PC-9 (cell line): Measurements from ENCODE around the gene LSM12. TPM values are rescaled to one million over a fixed set of nuclear protein-coding genes. Genes with fewer than 3 reads are reported as not detected.

Experiments used
- BruUV-seq: library from RNA; stranded (reverse); fragments of 400-500 nt; replicated peaks from 2 replicates; lab custom pipeline; 2021; lab: Mats Ljungman, UMichigan
- CTCF ChIA-PET: fragments of 300-600 bp; sonication (Branson Sonifier 250); formaldehyde crosslinking; loops from one replicate; lab custom pipeline; 2022; ENCODE audit warnings: antibody characterized with exemption; lab: Charles Lee
- POLR2A ChIA-PET: fragments of 300-600 bp; sonication (Branson Sonifier 250); formaldehyde crosslinking; loops from one replicate; lab custom pipeline; 2022; ENCODE audit warnings: antibody characterized with exemption; ENCODE audit not compliant: unreplicated experiment; lab: Charles Lee
- DNase-seq, 2 experiments: peaks; one replicate each; pipeline versions ENCODE4 v3.0.0 to v3.0.0-alpha.2; 2015 to 2022; ENCODE audit warnings: mixed read lengths in 1 of 2
- H2AFZ ChIP-seq: fragments of 200-600 bp; sonication (generic); 2 replicates; pipeline ENCODE4 v1.8.1; 2017; ENCODE audit warnings: antibody characterized with exemption
- H3F3A ChIP-seq: fragments of 200-600 bp; sonication (generic); 2 replicates; pipeline ENCODE4 v1.8.1; 2017; ENCODE audit warnings: antibody characterized with exemption, mild to moderate bottlenecking, low read depth; ENCODE audit not compliant: insufficient read depth
- H3K27ac ChIP-seq: fragments of 200-600 bp; sonication (generic); 2 replicates; pipeline ENCODE4 v1.6.1; 2016; ENCODE audit warnings: mixed run types
- H3K27me3 ChIP-seq: fragments of 200-600 bp; sonication (generic); 2 replicates; pipeline ENCODE4 v1.6.1; 2016; ENCODE audit warnings: low read depth, mixed run types; ENCODE audit not compliant: insufficient read depth
- H3K36me3 ChIP-seq: fragments of 200-600 bp; sonication (generic); 2 replicates; pipeline ENCODE4 v1.6.1; 2016; ENCODE audit warnings: low read depth, mixed run types
- H3K4me1 ChIP-seq: fragments of 200-600 bp; sonication (generic); replicated peaks from 2 replicates; pipeline ENCODE4 v1.6.1; 2016; ENCODE audit warnings: mixed run types; ENCODE audit not compliant: insufficient read depth
- H3K4me2 ChIP-seq: fragments of 200-600 bp; sonication (generic); 2 replicates; pipeline ENCODE4 v1.6.1; 2017; ENCODE audit warnings: mixed run types
- H3K4me3 ChIP-seq: fragments of 200-600 bp; sonication (generic); 2 replicates; pipeline ENCODE4 v1.6.1; 2016; ENCODE audit warnings: mixed run types
- H3K79me2 ChIP-seq: fragments of 200-600 bp; sonication (generic); 2 replicates; pipeline ENCODE4 v1.6.1; 2017; ENCODE audit warnings: low read depth, mixed run types
- H3K9me2 ChIP-seq: fragments of 200-600 bp; sonication (generic); 2 replicates; pipeline ENCODE4 v1.8.1; 2017; ENCODE audit warnings: mild to moderate bottlenecking; ENCODE audit not compliant: insufficient read depth
- H3K9me3 ChIP-seq: fragments of 200-600 bp; sonication (generic); 2 replicates; pipeline ENCODE4 v1.8.1; 2016; ENCODE audit warnings: low read depth; ENCODE audit not compliant: insufficient read depth
- H4K20me1 ChIP-seq: fragments of 200-600 bp; sonication (generic); 2 replicates; pipeline ENCODE4 v1.8.1; 2017; ENCODE audit not compliant: insufficient read depth
- EZH2 ChIP-seq: fragments of 200-600 bp; sonication (generic); IDR thresholded peaks from 2 replicates; pipeline ENCODE4 v1.8.0; 2017; ENCODE audit warnings: antibody characterized with exemption, low read depth
- intact Hi-C: fragments of 100-400 bp; cut with micrococcal nuclease; formaldehyde crosslinking; loops from one replicate; pipeline ENCODE4 v1.10.0; 2022; ENCODE audit not compliant: unreplicated experiment
- total RNA-seq: library from RNA; stranded (reverse); gene quantifications from 2 replicates; pipeline ENCODE4 v1.2.3, GENCODE V29; 2021
- TF ChIP-seq, protein P1 (sequence below): fragments of 200-600 bp; sonication (generic); conservative IDR thresholded peaks from 2 replicates; pipeline ENCODE4 v1.6.1; 2017; ENCODE audit warnings: mixed run types, antibody characterized with exemption, mild to moderate bottlenecking, moderate library complexity

Gene LSM12
- total RNA-seq, 1 experiment from 2014 or later, result 62.7 TPM

DNA sequence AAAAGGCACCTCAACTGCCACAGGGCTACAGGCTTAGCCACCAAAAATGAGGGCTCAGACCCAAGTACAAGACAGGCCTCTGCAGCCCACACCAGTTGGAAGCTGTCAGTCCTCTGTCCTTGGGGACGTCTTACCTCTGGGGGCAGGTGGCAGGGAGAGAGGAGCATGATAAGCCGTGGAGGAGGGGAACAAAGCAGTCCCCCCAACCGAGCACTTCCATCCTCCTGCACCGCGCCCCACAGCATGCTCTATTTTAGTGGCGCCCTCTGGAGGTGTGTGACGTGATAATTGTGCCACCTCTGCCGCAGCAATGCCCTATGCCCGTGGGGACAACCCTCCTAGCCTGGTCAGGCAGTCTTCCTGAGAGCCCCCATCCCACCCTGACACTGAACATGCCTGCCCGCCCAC, 17.7 kb upstream of the LSM12 start:
- H3K27me3 ChIP-seq, result no peaks in the 10 kb centered on the region
- CTCF ChIA-PET, result interaction anchor here (0.6 to 2.0 kb wide), 10 partner anchors 12 to 102 kb away, joined by 3 to 27 read pairs (median 7); partner anchors contain the start of genes HDAC5 and TMUB2
- intact Hi-C loops, result no loop called here
- H3K36me3 ChIP-seq, result no peaks in the 10 kb centered on the region; the same call in 1 of the 2 replicates
- H4K20me1 ChIP-seq, result no peaks in the 10 kb centered on the region
- BruUV-seq, result no TSS peak
- H3K79me2 ChIP-seq, result no peaks in the 10 kb centered on the region
- POLR2A ChIA-PET, result interaction anchor here (0.6 kb wide), 3 partner anchors 54 to 78 kb away, joined by 4 to 7 read pairs (median 5); no protein-coding TSS in a partner anchor
- TF ChIP-seq, protein P1, sequence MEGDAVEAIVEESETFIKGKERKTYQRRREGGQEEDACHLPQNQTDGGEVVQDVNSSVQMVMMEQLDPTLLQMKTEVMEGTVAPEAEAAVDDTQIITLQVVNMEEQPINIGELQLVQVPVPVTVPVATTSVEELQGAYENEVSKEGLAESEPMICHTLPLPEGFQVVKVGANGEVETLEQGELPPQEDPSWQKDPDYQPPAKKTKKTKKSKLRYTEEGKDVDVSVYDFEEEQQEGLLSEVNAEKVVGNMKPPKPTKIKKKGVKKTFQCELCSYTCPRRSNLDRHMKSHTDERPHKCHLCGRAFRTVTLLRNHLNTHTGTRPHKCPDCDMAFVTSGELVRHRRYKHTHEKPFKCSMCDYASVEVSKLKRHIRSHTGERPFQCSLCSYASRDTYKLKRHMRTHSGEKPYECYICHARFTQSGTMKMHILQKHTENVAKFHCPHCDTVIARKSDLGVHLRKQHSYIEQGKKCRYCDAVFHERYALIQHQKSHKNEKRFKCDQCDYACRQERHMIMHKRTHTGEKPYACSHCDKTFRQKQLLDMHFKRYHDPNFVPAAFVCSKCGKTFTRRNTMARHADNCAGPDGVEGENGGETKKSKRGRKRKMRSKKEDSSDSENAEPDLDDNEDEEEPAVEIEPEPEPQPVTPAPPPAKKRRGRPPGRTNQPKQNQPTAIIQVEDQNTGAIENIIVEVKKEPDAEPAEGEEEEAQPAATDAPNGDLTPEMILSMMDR, result peak; percentile 54
- TF ChIP-seq EZH2, result no peak
- H3K9me3 ChIP-seq, result no peaks in the 10 kb centered on the region
- peaks cover 16% of the 10 kb centered on the region for H3K4me1 ChIP-seq
- H3K27ac ChIP-seq, result no peak overlapping the region
- DNase-seq, result no peak
- H3K4me2 ChIP-seq, result no peak overlapping the region
- H2AFZ ChIP-seq, result no peak overlapping the region
- no peaks in the 10 kb centered on the region for H3K9me2 ChIP-seq
- no peak overlapping the region for H3K4me3 ChIP-seq
- H3F3A ChIP-seq, result peaks cover 15% of the 10 kb centered on the region

DNA sequence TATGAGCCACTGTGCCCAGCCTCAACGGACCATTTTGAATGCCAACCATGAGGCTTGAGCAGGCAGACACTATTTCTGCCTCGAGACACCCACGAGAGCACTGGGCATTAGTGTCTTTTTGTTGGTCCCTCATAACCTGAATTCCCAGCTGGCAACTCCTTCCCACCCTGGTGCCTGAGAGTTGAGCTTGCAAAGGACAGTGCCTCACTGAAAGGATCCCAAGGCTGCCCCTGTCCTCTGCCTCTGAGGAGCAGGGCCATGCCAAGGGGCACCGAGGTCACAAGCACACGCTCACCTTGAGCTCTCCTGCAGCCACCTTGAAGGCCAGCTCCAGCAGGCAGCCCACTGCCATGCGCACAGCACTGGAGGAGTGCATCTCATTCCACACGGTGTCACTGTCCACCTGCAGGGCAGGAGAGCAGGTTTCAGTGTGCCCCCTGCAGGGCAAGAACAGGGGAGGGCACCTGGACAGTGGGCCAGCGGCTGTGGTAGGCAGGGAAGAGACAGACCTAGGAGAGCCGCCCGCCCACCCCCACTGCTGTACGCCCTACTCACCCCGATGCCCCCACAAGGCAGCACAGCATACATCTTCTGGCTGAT, 16.9 kb upstream of the LSM12 start:
- no peak overlapping the region for H3K4me3 ChIP-seq
- no peaks in the 10 kb centered on the region for H3K79me2 ChIP-seq
- peaks cover 16% of the 10 kb centered on the region for H3K4me1 ChIP-seq
- no peaks in the 10 kb centered on the region for H3K9me2 ChIP-seq
- DNase-seq, result peak; percentile 58 to 63
- H3K27me3 ChIP-seq, result no peaks in the 10 kb centered on the region
- TF ChIP-seq, protein P1, result peak; percentile 71
- no peak for TF ChIP-seq EZH2
- no TSS peak for BruUV-seq
- no peaks in the 10 kb centered on the region for H3K36me3 ChIP-seq
- H3K9me3 ChIP-seq, result no peaks in the 10 kb centered on the region
- H2AFZ ChIP-seq, result no peak overlapping the region
- no peaks in the 10 kb centered on the region for H4K20me1 ChIP-seq
- H3K4me2 ChIP-seq, result no peak overlapping the region
- no peak overlapping the region for H3K27ac ChIP-seq
- intact Hi-C loops, result loop anchor here (1.0 kb wide), 2 partner anchors 32 to 85 kb away; no protein-coding TSS in a partner anchor
- ChIA-PET CTCF (interaction anchor here (0.5 to 2.0 kb wide), 11 partner anchors 22 to 140 kb away, joined by 3 to 14 read pairs (median 7); partner anchors contain the start of genes HDAC5 and TMUB2), POLR2A (interaction anchor here (0.5 to 0.6 kb wide), 5 partner anchors 13 to 78 kb away, joined by 3 to 15 read pairs (median 5); partner anchors contain the start of gene HDAC5)
- H3F3A ChIP-seq, result peaks cover 10% of the 10 kb centered on the region

DNA sequence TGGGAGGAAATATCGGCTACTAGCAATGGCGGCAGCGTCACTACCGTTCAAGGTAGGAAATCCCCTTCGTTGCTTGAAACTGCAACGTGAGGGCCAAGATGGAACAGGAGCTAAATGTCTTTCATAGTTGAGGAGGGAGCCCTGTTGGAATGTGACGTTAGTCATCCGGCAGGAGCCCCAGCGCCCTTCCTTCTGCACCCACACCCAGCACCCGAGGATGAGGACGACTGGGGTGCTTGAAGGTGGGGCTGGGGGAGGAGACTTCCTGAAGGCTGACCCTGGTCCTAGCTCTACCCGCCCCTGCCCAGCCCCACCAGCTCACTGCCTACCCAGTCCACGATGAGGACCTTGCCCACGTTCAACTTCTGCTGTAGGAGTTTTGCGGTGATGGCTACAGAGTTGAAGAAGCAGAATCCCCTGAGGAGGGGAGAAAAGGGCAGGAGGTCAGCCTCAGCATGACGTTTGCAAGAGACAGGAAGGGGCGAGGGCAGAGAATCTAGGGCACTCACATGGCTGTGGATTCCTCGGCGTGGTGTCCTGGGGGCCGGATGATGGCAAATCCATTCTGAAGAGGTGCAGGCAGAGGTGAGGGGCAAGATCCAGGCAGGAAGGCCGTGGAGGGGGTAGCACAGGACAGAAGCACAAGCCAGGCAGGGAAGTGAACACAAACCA, 15.9 kb upstream of the LSM12 start:
- no peaks in the 10 kb centered on the region for H3K36me3 ChIP-seq
- peaks cover 6% of the 10 kb centered on the region for H3F3A ChIP-seq
- no peak overlapping the region for H2AFZ ChIP-seq
- intact Hi-C loops, result no loop called here
- no peaks in the 10 kb centered on the region for H3K27me3 ChIP-seq
- H3K4me1 ChIP-seq, result peaks cover 13% of the 10 kb centered on the region
- peak in 1 of 2 experiments; percentile 40 for DNase-seq
- H3K4me2 ChIP-seq, result no peak overlapping the region
- H3K9me2 ChIP-seq, result no peaks in the 10 kb centered on the region
- ChIA-PET CTCF (interaction anchor here (0.6 kb wide), 1 partner anchor 241 kb away, joined by 3 read pairs; no protein-coding TSS in a partner anchor), POLR2A (interaction anchor here (0.6 kb wide), 1 partner anchor 41 kb away, joined by 3 read pairs; the partner anchor contains the start of gene HDAC5)
- BruUV-seq, result no TSS peak
- H3K27ac ChIP-seq, result no peak overlapping the region
- H3K9me3 ChIP-seq, result no peaks in the 10 kb centered on the region
- no peaks in the 10 kb centered on the region for H4K20me1 ChIP-seq
- H3K4me3 ChIP-seq, result no peak overlapping the region
- H3K79me2 ChIP-seq, result no peaks in the 10 kb centered on the region
- TF ChIP-seq, protein P1, result no peak
- TF ChIP-seq EZH2, result no peak
